NT2/D1 (cell line): Measurements from ENCODE around the gene SLC6A8.

Source experiments
- SUZ12 ChIP-seq: IDR thresholded peaks from 2 replicates; pipeline ENCODE4 v1.6.1; 2011; ENCODE audit not compliant: insufficient read length, insufficient read depth; ENCODE audit errors: extremely low read depth
- YY1 ChIP-seq: IDR thresholded peaks from 2 replicates; pipeline ENCODE4 v1.6.1; 2011; ENCODE audit not compliant: insufficient read length, insufficient read depth
- ZNF274 ChIP-seq: IDR thresholded peaks from 2 replicates; pipeline ENCODE4 v1.6.1; 2011; ENCODE audit warnings: mild to moderate bottlenecking, low read depth, low read length

GRCh38 chrX:153723351-153724251, 35.9 kb downstream of the SLC6A8 start:
- no peak for TF ChIP-seq ZNF274
- TF ChIP-seq YY1, result no peak
- no peak for TF ChIP-seq SUZ12
